Left lung (tissue), 10 donors: ENCODE results near the gene DERL3. TPM values are rescaled to one million over a fixed set of nuclear protein-coding genes. Genes with fewer than 3 reads are reported as not detected.

Experiments used
- ATAC-seq: fragments of 200-7000 bp; cut with Tn5 transposase; one replicate; pipeline ENCODE4 v1.9.1; 2020; ENCODE audit warnings: moderate library complexity
- DNase-seq, 4 donors: peaks; one replicate each; pipeline ENCODE4 v3.0.0-alpha.2; 2013 to 2020
- H3K27ac ChIP-seq, 2 donors: fragments of 200-600 bp; sonication (generic) in 1 of 2; one replicate each; pipeline versions ENCODE4 v1.5.0 to v1.8.0; 2020 to 2021
- H3K27me3 ChIP-seq, 2 donors: fragments of 200-600 bp; sonication (generic) in 1 of 2; one replicate each; pipeline versions ENCODE4 v1.5.0 to v1.8.0; 2020 to 2021
- H3K36me3 ChIP-seq, 2 donors: fragments of 200-600 bp; sonication (generic) in 1 of 2; one replicate each; pipeline versions ENCODE4 v1.5.0 to v1.8.0; 2020 to 2021
- H3K4me1 ChIP-seq, 2 donors: fragments of 200-600 bp; one replicate each; pipeline ENCODE4 v1.8.0; 2021
- H3K4me3 ChIP-seq, 2 donors: fragments of 200-600 bp; sonication (generic) in 1 of 2; one replicate each; pipeline versions ENCODE4 v1.5.0 to v1.8.0; 2020 to 2021; ENCODE audit warnings: mild to moderate bottlenecking in 1 of 2
- H3K9me3 ChIP-seq, 2 donors: fragments of 200-600 bp; sonication (generic) in 1 of 2; one replicate each; pipeline versions ENCODE4 v1.5.0 to v1.8.0; 2020 to 2021
- CTCF ChIP-seq, 2 donors: fragments of 200-600 bp; sonication (generic) in 1 of 2; IDR thresholded peaks; one replicate each; pipeline versions ENCODE4 v1.5.0 to v1.8.0; 2021; ENCODE audit warnings: antibody characterized with exemption in 2 of 2
- intact Hi-C, 2 donors: fragments of 100-400 bp; cut with DNase I; formaldehyde crosslinking; loops; one replicate each; pipeline versions ENCODE4 v1.11.2 to v1.14.2; 2022
- polyA plus RNA-seq, 6 donors: library from polyadenylated mRNA; unstranded; fragments of 120-200 nt; gene quantifications; one replicate each; pipeline ENCODE4 v1.2.1, GENCODE V29; 2013; ENCODE audit not compliant: insufficient read length in 6 of 6
- total RNA-seq, 2 donors: library from RNA; stranded (reverse); fragmentation: NEBNext Ultra II Directional; extraction: Animal tissue kit (Norgen Biotek cat#: 25700); gene quantifications; one replicate each; pipeline ENCODE4 v1.2.1, GENCODE V29; 2021
- donor health status: DM: no; HTN: yes; CAD: no.
- donor health status: DM: no; HTN: no; CAD: no.

Gene DERL3
- total and polyA plus RNA-seq, 8 donors, result 2.4 to 9.4 (median 4.3) TPM

DNA sequence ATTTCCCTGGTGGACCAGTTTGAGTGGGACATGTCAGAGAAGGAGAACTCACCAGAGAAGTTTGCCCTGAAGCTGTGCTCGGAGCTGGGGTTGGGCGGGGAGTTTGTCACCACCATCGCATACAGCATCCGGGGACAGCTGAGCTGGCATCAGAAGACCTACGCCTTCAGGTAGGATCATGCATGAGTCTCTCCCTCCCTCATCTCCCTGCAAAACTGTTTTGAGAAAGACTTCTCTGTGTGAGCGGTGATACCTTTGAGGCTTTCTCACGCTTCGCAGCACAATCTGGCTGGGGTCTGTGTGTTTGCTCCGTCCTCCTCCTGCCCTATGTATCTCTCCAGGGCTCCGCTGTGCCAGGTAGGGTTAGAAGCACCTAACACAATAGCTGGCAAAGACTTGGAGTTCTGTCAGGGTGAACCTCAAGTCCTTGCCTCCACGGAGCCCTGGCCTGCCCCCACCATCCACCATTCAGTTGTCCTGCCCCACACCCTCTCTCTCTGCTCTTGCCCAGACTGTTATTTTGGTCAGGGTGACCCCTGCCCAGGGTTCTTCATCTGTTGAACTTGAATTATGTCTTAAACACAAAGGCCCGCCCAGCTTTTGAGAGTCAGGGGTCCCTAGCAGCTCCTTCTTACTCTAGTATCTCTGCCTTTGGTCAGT, 13.4 kb downstream of the DERL3 start:
- intact Hi-C loops, result no loop called here
- no peak for TF ChIP-seq CTCF (IDR thresholded peaks at IDR 0.05)
- peaks cover 0 to 99% of the 10 kb centered on the region in 2 donors for H3K36me3 ChIP-seq

GRCh38 chr22:23824476-23825245, 14.1 kb downstream of the DERL3 start:
- DNase-seq (peak in 1 of 4 donors; percentile 47), ATAC-seq (no peak)
- intact Hi-C loops, result no loop called here
- H3K36me3 ChIP-seq, result peaks cover 0 to 99% of the 10 kb centered on the region in 2 donors
- no peak overlapping the region for H3K27ac ChIP-seq
- H3K9me3 ChIP-seq, result no peaks in the 10 kb centered on the region
- H3K4me3 ChIP-seq, result no peak overlapping the region
- TF ChIP-seq CTCF (IDR thresholded peaks at IDR 0.05), result no peak
- no peaks in the 10 kb centered on the region for H3K4me1 ChIP-seq
- no peaks in the 10 kb centered on the region for H3K27me3 ChIP-seq

More for the DNA sequence above, 13.4 kb downstream of the DERL3 start:
- DNase-seq (peak in 1 of 4 donors; percentile 5), ATAC-seq (no peak)
- H3K27ac ChIP-seq, result no peak overlapping the region
- no peaks in the 10 kb centered on the region for H3K27me3 ChIP-seq
- no peaks in the 10 kb centered on the region for H3K4me1 ChIP-seq
- no peaks in the 10 kb centered on the region for H3K9me3 ChIP-seq
- no peak overlapping the region for H3K4me3 ChIP-seq

- DNase-seq (peak in 1 of 4 donors; percentile 14), ATAC-seq (no peak)
- Histone ChIP-seq H3K36me3 (peaks cover 0 to 99% of the 10 kb centered on the region in 2 donors), H3K4me1 (no peaks in the 10 kb centered on the region), H3K27me3 (no peaks in the 10 kb centered on the region), H3K4me3 (no peak overlapping the region), H3K27ac (no peak overlapping the region), H3K9me3 (no peaks in the 10 kb centered on the region)
- TF ChIP-seq CTCF (IDR thresholded peaks at IDR 0.05), result no peak
- intact Hi-C loops, result no loop called here
Measured at GRCh38 chr22:23823331-23823791, 15.4 kb downstream of the DERL3 start.

DNA sequence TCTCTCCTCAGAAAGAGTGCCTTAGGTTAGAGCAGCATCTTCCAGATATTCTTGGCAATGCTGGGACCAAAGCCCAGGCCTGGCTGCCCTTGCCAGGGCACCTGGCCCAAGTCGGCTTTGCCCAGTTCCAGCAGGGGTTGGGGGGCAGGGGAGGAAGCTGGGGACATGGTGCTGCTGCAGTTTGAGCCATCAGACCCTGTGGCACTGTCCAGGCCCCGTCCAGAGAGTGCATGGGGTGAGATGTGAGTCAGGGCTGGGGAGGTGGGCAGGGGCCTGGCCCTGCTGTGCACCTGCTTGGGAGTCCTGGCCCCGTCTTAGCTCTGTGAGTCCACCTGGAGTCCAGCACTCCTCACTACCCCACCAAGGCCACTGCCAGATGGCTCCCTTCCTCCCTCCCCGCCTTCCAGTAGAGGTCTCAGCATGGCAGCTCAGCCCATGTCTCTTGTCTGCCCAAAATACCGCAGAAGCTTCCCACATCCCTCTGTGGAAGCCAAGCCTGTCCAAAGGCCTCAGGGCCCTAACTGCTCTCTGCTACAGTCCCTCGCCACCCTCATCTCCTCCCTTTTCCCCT, 16.6 kb downstream of the DERL3 start:
- no peaks in the 10 kb centered on the region for H3K4me1 ChIP-seq
- peak in 1 of 4 donors; percentile 61 for DNase-seq
- H3K27ac ChIP-seq, result no peak overlapping the region
- H3K36me3 ChIP-seq, result peaks cover 0 to 100% of the 10 kb centered on the region in 2 donors
- no peak overlapping the region for H3K4me3 ChIP-seq
- TF ChIP-seq CTCF (IDR thresholded peaks at IDR 0.05), result no peak
- H3K27me3 ChIP-seq, result no peaks in the 10 kb centered on the region
- no peak for ATAC-seq
- intact Hi-C loops, result no loop called here
- H3K9me3 ChIP-seq, result no peaks in the 10 kb centered on the region

- Histone ChIP-seq H3K4me3 (no peak overlapping the region), H3K9me3 (no peaks in the 10 kb centered on the region), H3K36me3 (peaks cover 0 to 100% of the 10 kb centered on the region in 2 donors), H3K4me1 (no peaks in the 10 kb centered on the region), H3K27ac (no peak overlapping the region), H3K27me3 (no peaks in the 10 kb centered on the region)
- intact Hi-C loops, result no loop called here
- TF ChIP-seq CTCF (IDR thresholded peaks at IDR 0.05), result no peak
- DNase-seq (peak in 1 of 4 donors; percentile 48), ATAC-seq (no peak)
Measured at GRCh38 chr22:23820748-23821211, 18.0 kb downstream of the DERL3 start.
